Trophoblast cell (in vitro differentiated cells and primary cell): ENCODE results near the gene RAB30.

Experiments used
- DNase-seq, 2 donors: peaks; one replicate each; pipeline ENCODE4 v3.0.0-alpha.2; 2016
- H2AFZ ChIP-seq: 2 replicates; pipeline ENCODE4 v1.6.1; 2013; ENCODE audit warnings: low read length, moderate library complexity, mild to moderate bottlenecking; ENCODE audit not compliant: insufficient read depth, poor library complexity
- H2AK5ac ChIP-seq: 2 replicates; pipeline ENCODE4 v1.6.1; 2013; ENCODE audit warnings: mild to moderate bottlenecking, low read length
- H2BK120ac ChIP-seq: 2 replicates; pipeline ENCODE4 v1.6.1; 2013; ENCODE audit warnings: low read length, mild to moderate bottlenecking, moderate library complexity; ENCODE audit not compliant: insufficient read depth, poor library complexity
- H2BK12ac ChIP-seq: 2 replicates; pipeline ENCODE4 v1.6.1; 2013; ENCODE audit warnings: mild to moderate bottlenecking, low read length, moderate library complexity
- H2BK5ac ChIP-seq: 2 replicates; pipeline ENCODE4 v1.6.1; 2013; ENCODE audit warnings: low read length, low read depth, moderate library complexity, mild to moderate bottlenecking; ENCODE audit not compliant: poor library complexity
- H3K14ac ChIP-seq: 2 replicates; pipeline ENCODE4 v1.6.1; 2013; ENCODE audit warnings: mild to moderate bottlenecking, low read length
- H3K18ac ChIP-seq: 2 replicates; pipeline ENCODE4 v1.6.1; 2013; ENCODE audit warnings: mild to moderate bottlenecking, low read length
- H3K23ac ChIP-seq: 2 replicates; pipeline ENCODE4 v1.6.1; 2013; ENCODE audit warnings: low read length
- H3K27ac ChIP-seq: 2 replicates; pipeline ENCODE4 v1.5.1; 2013; ENCODE audit warnings: low read depth, mild to moderate bottlenecking, inconsistent platforms, low read length, moderate library complexity
- H3K27me3 ChIP-seq: 2 replicates; pipeline ENCODE4 v1.6.1; 2013; ENCODE audit warnings: inconsistent platforms, mild to moderate bottlenecking, low read length, moderate library complexity; ENCODE audit not compliant: insufficient read depth
- H3K36me3 ChIP-seq, 2 experiments: 1 replicate in 1 of 2; 2 replicates in 1 of 2; pipeline ENCODE4 v1.6.1; 2013; ENCODE audit warnings: low read length in 2 of 2, mild to moderate bottlenecking in 2 of 2, moderate library complexity in 1 of 2; ENCODE audit not compliant: insufficient read depth in 2 of 2, control insufficient read depth in 1 of 2
- H3K4ac ChIP-seq: 2 replicates; pipeline ENCODE4 v1.6.1; 2013; ENCODE audit warnings: low read depth, mild to moderate bottlenecking, low read length, moderate library complexity
- H3K4me1 ChIP-seq, 2 experiments: 1 replicate in 1 of 2; 2 replicates in 1 of 2; pipeline ENCODE4 v1.6.1; 2013; ENCODE audit warnings: low read length in 2 of 2, mild to moderate bottlenecking in 2 of 2, moderate library complexity in 1 of 2; ENCODE audit not compliant: insufficient read depth in 2 of 2, control insufficient read depth in 1 of 2
- H3K4me2 ChIP-seq: 2 replicates; pipeline ENCODE4 v1.6.1; 2013; ENCODE audit warnings: inconsistent platforms, mild to moderate bottlenecking, low read length, moderate library complexity
- H3K4me3 ChIP-seq: 2 replicates; pipeline ENCODE4 v1.5.1; 2013; ENCODE audit warnings: mild to moderate bottlenecking, low read depth, low read length, inconsistent platforms
- H3K79me1 ChIP-seq: one replicate; pipeline ENCODE4 v1.6.1; 2013; ENCODE audit warnings: low read length
- H3K79me2 ChIP-seq: 2 replicates; pipeline ENCODE4 v1.6.1; 2013; ENCODE audit warnings: low read length, mild to moderate bottlenecking; ENCODE audit not compliant: control insufficient read depth, insufficient read depth, poor library complexity
- H3K9ac ChIP-seq: 2 replicates; pipeline ENCODE4 v1.6.1; 2013; ENCODE audit warnings: mild to moderate bottlenecking, low read length
- H3K9me3 ChIP-seq: 2 replicates; pipeline ENCODE4 v1.6.1; 2013; ENCODE audit warnings: low read depth, mild to moderate bottlenecking, control low read depth, inconsistent platforms, low read length; ENCODE audit not compliant: insufficient read depth
- H4K12ac ChIP-seq: 2 replicates; pipeline ENCODE4 v1.6.1; 2013; ENCODE audit warnings: low read depth, mild to moderate bottlenecking, low read length, moderate library complexity
- H4K8ac ChIP-seq: 2 replicates; pipeline ENCODE4 v1.6.1; 2013; ENCODE audit warnings: low read depth, mild to moderate bottlenecking, low read length, moderate library complexity
- H4K91ac ChIP-seq: one replicate; pipeline ENCODE4 v1.6.1; 2013; ENCODE audit warnings: low read depth, mild to moderate bottlenecking, low read length, moderate library complexity
- WGBS: extraction: QIAGEN DNeasy Blood & Tissue Kit; methylation state at CpG from one replicate; pipeline ENCODE4 v1.1.7; 2013; ENCODE audit warnings: missing lambda C conversion rate; ENCODE audit not compliant: insufficient read length, insufficient coverage; ENCODE audit errors: extremely low coverage; 5-methylcytosine and 5-hydroxymethylcytosine counted together

RAB30 gene

GRCh38 chr11:83057721-83058120, 14.0 kb downstream of the RAB30 start:
- no peak overlapping the region for H2AK5ac ChIP-seq
- no peaks in the 10 kb centered on the region for H3K79me1 ChIP-seq
- H3K4ac ChIP-seq: no peak overlapping the region

DNA sequence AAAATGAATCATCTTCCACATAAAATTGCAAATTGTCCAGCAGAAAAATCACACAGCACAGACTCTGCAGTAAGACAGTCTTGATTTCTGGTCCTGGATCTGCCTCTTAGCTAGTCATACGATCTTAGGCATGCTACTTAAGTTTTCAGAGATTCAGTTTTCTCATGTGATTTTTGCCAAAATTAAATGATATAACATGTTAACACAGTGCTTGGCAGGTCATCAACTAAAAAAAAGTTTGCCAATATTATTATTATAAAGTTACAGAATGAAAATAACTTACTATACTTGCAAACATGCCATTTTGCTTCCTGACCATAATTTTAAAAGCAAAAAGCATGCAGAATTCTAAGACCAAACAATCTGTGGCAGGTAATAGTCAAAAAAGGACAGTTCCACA, 15.1 kb downstream of the RAB30 start:
- Histone ChIP-seq H3K4me3 (no peak overlapping the region), H3K18ac (no peak overlapping the region), H2AK5ac (no peak overlapping the region), H3K36me3 (no peaks in the 10 kb centered on the region), H3K4ac (no peak overlapping the region), H4K8ac (no peak overlapping the region), H3K27me3 (no peaks in the 10 kb centered on the region), H3K79me1 (no peaks in the 10 kb centered on the region), H2BK120ac (no peak overlapping the region), H2BK5ac (no peak overlapping the region), H3K23ac (no peak overlapping the region), H2AFZ (no peak overlapping the region), H3K4me1 (no peaks in the 10 kb centered on the region), H4K91ac (no peak overlapping the region), H3K9ac (no peak overlapping the region), H3K14ac (no peak overlapping the region), H3K9me3 (no peaks in the 10 kb centered on the region), H3K27ac (no peak overlapping the region), H4K12ac (no peak overlapping the region), H2BK12ac (no peak overlapping the region), H3K79me2 (no peaks in the 10 kb centered on the region), H3K4me2 (no peak overlapping the region)
- no CpG with 5 or more reads among the region's 1 CpG for WGBS
- DNase-seq: no peak

More at GRCh38 chr11:83057721-83058120, 14.0 kb downstream of the RAB30 start:
- no peaks in the 10 kb centered on the region for H3K4me1 ChIP-seq
- H3K27me3 ChIP-seq: no peaks in the 10 kb centered on the region
- peak overlapping the region; percentile 65 for H3K9ac ChIP-seq
- no peak overlapping the region for H4K91ac ChIP-seq
- H2AFZ ChIP-seq: no peak overlapping the region
- peak overlapping the region; percentile 53 for H3K23ac ChIP-seq
- H3K18ac ChIP-seq: no peak overlapping the region
- H4K12ac ChIP-seq: no peak overlapping the region
- H4K8ac ChIP-seq: no peak overlapping the region
- no peaks in the 10 kb centered on the region for H3K36me3 ChIP-seq
- no peak overlapping the region for H3K4me3 ChIP-seq
- H3K4me2 ChIP-seq: no peak overlapping the region
- H3K9me3 ChIP-seq: no peaks in the 10 kb centered on the region
- no peak overlapping the region for H3K27ac ChIP-seq
- H2BK5ac ChIP-seq: no peak overlapping the region
- no peak overlapping the region for H2BK12ac ChIP-seq
- H3K79me2 ChIP-seq: no peaks in the 10 kb centered on the region
- no peak for DNase-seq
- H2BK120ac ChIP-seq: no peak overlapping the region
- H3K14ac ChIP-seq: no peak overlapping the region
- WGBS: no CpG with 5 or more reads among the region's 3 CpGs

- no CpG with 5 or more reads among the region's 2 CpGs for WGBS
- Histone ChIP-seq H3K4me3 (no peak overlapping the region), H3K27ac (no peak overlapping the region)
Observed at GRCh38 chr11:83056204-83056603, 15.5 kb downstream of the RAB30 start.

DNA sequence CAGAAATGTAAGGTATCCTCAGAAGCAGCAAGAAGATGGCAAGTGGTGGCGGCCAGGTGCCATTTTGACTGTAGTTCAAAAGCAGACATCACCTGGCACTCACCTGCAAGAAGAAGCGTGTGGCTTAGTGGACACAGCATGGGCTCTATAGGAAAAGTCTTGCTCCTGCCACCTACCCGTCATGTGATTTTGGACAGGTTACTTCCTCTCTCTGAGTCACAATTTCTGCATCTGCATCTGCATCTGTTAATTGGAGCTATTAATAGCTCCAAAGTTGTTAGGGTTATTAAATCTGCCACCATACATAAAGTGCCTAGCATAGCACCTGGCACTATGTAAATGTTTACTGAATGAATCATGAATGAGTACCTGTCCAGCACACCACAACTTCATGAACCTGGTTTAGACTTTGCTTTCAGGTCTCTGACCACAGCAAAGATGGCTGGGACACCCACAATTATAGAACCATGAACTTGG, 16.8 kb downstream of the RAB30 start:
- H2BK12ac ChIP-seq: no peak overlapping the region
- no peaks in the 10 kb centered on the region for H3K9me3 ChIP-seq
- no peak overlapping the region for H2AK5ac ChIP-seq
- H3K4me1 ChIP-seq: no peaks in the 10 kb centered on the region
- H3K14ac ChIP-seq: no peak overlapping the region
- no peak overlapping the region for H3K18ac ChIP-seq
- no peak overlapping the region for H3K27ac ChIP-seq
- no CpG with 5 or more reads among the region's 3 CpGs for WGBS
- no peak overlapping the region for H2AFZ ChIP-seq
- no peak overlapping the region for H3K9ac ChIP-seq
- H3K4ac ChIP-seq: no peak overlapping the region
- H3K36me3 ChIP-seq: no peaks in the 10 kb centered on the region
- no peak overlapping the region for H4K12ac ChIP-seq
- H4K8ac ChIP-seq: no peak overlapping the region
- no peaks in the 10 kb centered on the region for H3K79me2 ChIP-seq
- H2BK120ac ChIP-seq: no peak overlapping the region
- H4K91ac ChIP-seq: no peak overlapping the region
- no peak overlapping the region for H3K4me2 ChIP-seq
- H2BK5ac ChIP-seq: no peak overlapping the region
- no peak overlapping the region for H3K23ac ChIP-seq
- no peaks in the 10 kb centered on the region for H3K27me3 ChIP-seq
- DNase-seq: peak in 1 of 2 donors; percentile 30
- no peaks in the 10 kb centered on the region for H3K79me1 ChIP-seq
- H3K4me3 ChIP-seq: no peak overlapping the region

More at GRCh38 chr11:83056204-83056603, 15.5 kb downstream of the RAB30 start:
- no peaks in the 10 kb centered on the region for H3K4me1 ChIP-seq
- no peak overlapping the region for H2BK5ac ChIP-seq
- H3K23ac ChIP-seq: no peak overlapping the region
- H3K18ac ChIP-seq: no peak overlapping the region
- H3K4ac ChIP-seq: no peak overlapping the region
- H3K4me2 ChIP-seq: no peak overlapping the region
- no peaks in the 10 kb centered on the region for H3K79me2 ChIP-seq
- H2AFZ ChIP-seq: no peak overlapping the region
- H3K36me3 ChIP-seq: no peaks in the 10 kb centered on the region
- no peak overlapping the region for H2AK5ac ChIP-seq
- no peak overlapping the region for H4K12ac ChIP-seq
- DNase-seq: no peak
- H4K8ac ChIP-seq: no peak overlapping the region
- no peaks in the 10 kb centered on the region for H3K27me3 ChIP-seq
- H3K9ac ChIP-seq: no peak overlapping the region
- no peak overlapping the region for H4K91ac ChIP-seq
- no peak overlapping the region for H2BK120ac ChIP-seq
- no peaks in the 10 kb centered on the region for H3K79me1 ChIP-seq
- no peaks in the 10 kb centered on the region for H3K9me3 ChIP-seq
- no peak overlapping the region for H3K14ac ChIP-seq
- H2BK12ac ChIP-seq: no peak overlapping the region
